ENCODE results near the gene MAGOH. TPM values are rescaled to one million over a fixed set of nuclear protein-coding genes. Genes with fewer than 3 reads are reported as not detected.

The MAGOH gene
- total RNA-seq, 2 experiments from 2014 or later, result 85.7 to 89.5 TPM

- no peak overlapping the region for H3K4me3 Mint-ChIP-seq
Measured at GRCh38 chr1:53249706-53250105, 11.4 kb upstream of the MAGOH start.

GRCh38 chr1:53246261-53247134, 8.2 kb upstream of the MAGOH start:
- Mint-ChIP-seq H3K4me1 (ENCODE audit: low read depth) (no peaks in the 10 kb centered on the region), H3K36me3 (peaks cover 39% of the 10 kb centered on the region), H3K4me3 (no peak overlapping the region), H3K9me3 (no peaks in the 10 kb centered on the region), H3K27ac (no peak overlapping the region), H3K27me3 (no peaks in the 10 kb centered on the region)
- DNase-seq, result no peak
- ChIA-PET CTCF (interaction anchor here (1.0 kb wide), 1 partner anchor 32 kb away, joined by 4 read pairs; no protein-coding TSS in a partner anchor), POLR2A (no interaction called here)
- intact Hi-C loops (cut with micrococcal nuclease), result no loop called here

More at GRCh38 chr1:53249706-53250105, 11.4 kb upstream of the MAGOH start:
- ChIA-PET CTCF (no interaction called here), POLR2A (no interaction called here)
- DNase-seq, result no peak
- Mint-ChIP-seq H3K27me3 (no peaks in the 10 kb centered on the region), H3K27ac (no peak overlapping the region), H3K36me3 (peaks cover 48% of the 10 kb centered on the region), H3K4me1 (ENCODE audit: low read depth) (no peaks in the 10 kb centered on the region), H3K9me3 (no peaks in the 10 kb centered on the region)
- intact Hi-C loops (cut with micrococcal nuclease), result no loop called here

- POLR2A ChIA-PET, result no interaction called here
Measured at GRCh38 chr1:53244141-53244540, 5.8 kb upstream of the MAGOH start.

DNA sequence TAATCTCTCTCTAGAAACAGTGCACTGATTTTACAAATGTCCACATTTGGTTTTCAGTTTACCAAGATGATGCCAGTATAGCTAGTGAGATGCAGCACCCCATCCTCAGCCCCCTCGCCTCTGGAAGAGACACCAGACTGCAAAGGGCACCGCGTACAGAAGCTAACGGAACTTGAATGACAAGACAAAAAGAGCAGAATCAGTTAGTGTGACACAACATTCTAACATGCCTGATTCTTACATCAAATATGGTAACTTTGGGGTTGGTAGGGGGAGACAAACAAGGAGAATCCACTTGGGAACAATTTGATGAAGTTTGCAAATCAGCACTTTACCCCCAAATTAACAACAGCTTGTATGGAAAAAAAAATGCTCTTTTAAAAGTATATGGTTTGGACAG, 4.1 kb upstream of the MAGOH start:
- no peaks in the 10 kb centered on the region for H3K27me3 Mint-ChIP-seq
- H3K4me3 Mint-ChIP-seq, result no peak overlapping the region
- POLR2A ChIA-PET, result no interaction called here
- H3K36me3 Mint-ChIP-seq, result peaks cover 20% of the 10 kb centered on the region
- CTCF ChIA-PET, result no interaction called here
- intact Hi-C loops (cut with micrococcal nuclease), result no loop called here
- no peak for DNase-seq
- no peak overlapping the region for H3K27ac Mint-ChIP-seq
- no peaks in the 10 kb centered on the region for H3K9me3 Mint-ChIP-seq
- peaks cover 13% of the 10 kb centered on the region for H3K4me1 Mint-ChIP-seq (ENCODE audit: low read depth)

More at GRCh38 chr1:53244141-53244540, 5.8 kb upstream of the MAGOH start:
- peaks cover 19% of the 10 kb centered on the region for H3K36me3 Mint-ChIP-seq
- peaks cover 1% of the 10 kb centered on the region for H3K4me1 Mint-ChIP-seq (ENCODE audit: low read depth)
- H3K27ac Mint-ChIP-seq, result no peak overlapping the region
- H3K9me3 Mint-ChIP-seq, result no peaks in the 10 kb centered on the region
- H3K27me3 Mint-ChIP-seq, result no peaks in the 10 kb centered on the region
- H3K4me3 Mint-ChIP-seq, result no peak overlapping the region
- no peak for DNase-seq
- CTCF ChIA-PET, result no interaction called here
- intact Hi-C loops (cut with micrococcal nuclease), result no loop called here

- POLR2A ChIA-PET, result no interaction called here
- CTCF ChIA-PET, result no interaction called here
- Mint-ChIP-seq H3K4me3 (no peak overlapping the region), H3K36me3 (peaks cover 18% of the 10 kb centered on the region), H3K9me3 (no peaks in the 10 kb centered on the region), H3K27ac (no peak overlapping the region), H3K4me1 (ENCODE audit: low read depth) (peaks cover 17% of the 10 kb centered on the region), H3K27me3 (no peaks in the 10 kb centered on the region)
- intact Hi-C loops (cut with micrococcal nuclease), result no loop called here
- no peak for DNase-seq
Measured at GRCh38 chr1:53241828-53242227, 3.5 kb upstream of the MAGOH start.

- CTCF ChIA-PET, result interaction anchor here (1.1 kb wide), 1 partner anchor 156 kb away, joined by 4 read pairs; no protein-coding TSS in a partner anchor
- H3K36me3 Mint-ChIP-seq, result peaks cover 24% of the 10 kb centered on the region
- no peak for DNase-seq
- intact Hi-C loops (cut with micrococcal nuclease), result loop anchor here (1.0 to 2.0 kb wide), 4 partner anchors 17 to 89 kb away; partner anchors contain the start of genes CPT2 and CZIB
- no peaks in the 10 kb centered on the region for H3K9me3 Mint-ChIP-seq
- H3K27ac Mint-ChIP-seq, result peak overlapping the region; percentile 85
- H3K27me3 Mint-ChIP-seq, result no peaks in the 10 kb centered on the region
- H3K4me1 Mint-ChIP-seq (ENCODE audit: low read depth), result peaks cover 26% of the 10 kb centered on the region
- POLR2A ChIA-PET, result interaction anchor here (1.1 to 1.3 kb wide), 2 partner anchors 18 to 176 kb away, joined by 3 read pairs; no protein-coding TSS in a partner anchor
- peak overlapping the region; percentile 97 for H3K4me3 Mint-ChIP-seq
Measured at GRCh38 chr1:53237638-53238037, 680 bp downstream of the MAGOH start.

- Mint-ChIP-seq H3K9me3 (no peaks in the 10 kb centered on the region), H3K4me1 (ENCODE audit: low read depth) (peaks cover 21% of the 10 kb centered on the region), H3K36me3 (peaks cover 11% of the 10 kb centered on the region), H3K4me3 (peak overlapping the region; percentile 89), H3K27me3 (no peaks in the 10 kb centered on the region), H3K27ac (peak overlapping the region; percentile 95)
- no peak for DNase-seq
- ChIA-PET CTCF (interaction anchor here (1.2 kb wide), 1 partner anchor 38 kb away, joined by 3 read pairs; no protein-coding TSS in a partner anchor), POLR2A (interaction anchor here (1.2 kb wide), 2 partner anchors 18 kb away, joined by 3 to 4 read pairs; partner anchors contain the start of gene MAGOH)
- intact Hi-C loops (cut with micrococcal nuclease), result loop anchor here (1.0 to 2.0 kb wide), 4 partner anchors 17 to 855 kb away; partner anchors contain the start of genes CC2D1B, CPT2 and MAGOH
Measured at GRCh38 chr1:53220962-53221286, 17.4 kb downstream of the MAGOH start.

DNA sequence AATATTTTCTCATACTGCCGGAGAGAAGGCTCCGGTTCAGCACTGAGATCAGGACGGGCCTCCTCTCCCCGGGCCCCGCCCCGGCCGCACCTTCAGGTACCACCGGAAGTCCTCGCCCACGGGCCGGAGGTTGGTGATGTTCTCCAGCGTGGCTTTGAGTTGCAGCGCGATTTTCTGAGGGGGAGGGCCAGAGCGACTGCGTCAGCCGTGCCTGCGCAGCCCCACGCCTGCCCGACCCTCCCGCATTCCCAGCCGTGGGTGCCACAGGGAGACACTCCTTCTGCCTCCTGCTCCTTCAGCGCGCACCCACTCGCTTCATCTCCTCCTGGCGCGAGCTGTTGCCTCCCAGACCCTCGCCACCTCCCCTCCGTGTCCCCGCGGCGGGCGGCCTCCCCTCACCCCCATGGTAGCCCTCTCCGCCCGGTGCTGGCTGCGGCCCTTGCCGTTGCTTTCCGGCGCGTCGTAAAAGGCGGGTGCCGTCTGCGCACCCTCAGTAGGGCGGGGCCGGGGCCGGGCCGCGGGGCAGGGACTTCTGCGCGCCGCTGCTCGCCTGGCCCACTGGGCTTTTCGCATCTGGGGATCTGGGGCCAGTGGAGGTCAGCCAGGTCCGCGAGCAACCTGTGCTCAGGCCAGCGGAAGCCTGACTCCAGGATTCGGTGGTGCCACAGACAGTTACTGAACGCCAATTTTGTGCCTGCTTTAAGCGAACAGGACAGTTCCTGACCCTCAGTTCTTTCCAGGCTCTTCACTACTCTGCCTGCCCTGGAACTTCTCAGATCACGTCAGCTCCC, 18.0 kb downstream of the MAGOH start, which contains the start of gene CZIB:
TSS of gene CZIB (minus strand) at position 464 of the 791 bp plus-strand sequence. CDS start at position 405, 59 bp downstream.
- H3K4me3 Mint-ChIP-seq, result peak within 1 kb of the TSS; percentile 89
- intact Hi-C loops (cut with micrococcal nuclease), result loop anchor here (1.0 to 2.0 kb wide), 4 partner anchors 18 to 854 kb away; partner anchors contain the start of genes CC2D1B, CPT2 and MAGOH
- ChIA-PET POLR2A (interaction anchor here (1.2 to 1.5 kb wide), 4 partner anchors 17 to 24 kb away, joined by 3 to 5 read pairs (median 3); no protein-coding TSS in a partner anchor), CTCF (interaction anchor here (1.2 kb wide), 1 partner anchor 37 kb away, joined by 3 read pairs; no protein-coding TSS in a partner anchor)
- peak within 1 kb of the TSS; percentile 95 for H3K27ac Mint-ChIP-seq
- no peaks in the 10 kb centered on the region for H3K27me3 Mint-ChIP-seq
- peaks cover 21% of the 10 kb centered on the region for H3K4me1 Mint-ChIP-seq (ENCODE audit: low read depth)
- peak; percentile 97 for DNase-seq
- H3K36me3 Mint-ChIP-seq, result peaks cover 9% of the 10 kb centered on the region
- no peaks in the 10 kb centered on the region for H3K9me3 Mint-ChIP-seq

GRCh38 chr1:53219711-53220110, 18.6 kb downstream of the MAGOH start:
- POLR2A ChIA-PET, result interaction anchor here (1.2 to 1.5 kb wide), 4 partner anchors 18 to 24 kb away, joined by 3 to 5 read pairs (median 3); no protein-coding TSS in a partner anchor
- no peak for DNase-seq
- Mint-ChIP-seq H3K36me3 (peaks cover 9% of the 10 kb centered on the region), H3K4me1 (ENCODE audit: low read depth) (peaks cover 21% of the 10 kb centered on the region), H3K4me3 (peak overlapping the region; percentile 89), H3K9me3 (no peaks in the 10 kb centered on the region), H3K27ac (peak overlapping the region; percentile 95), H3K27me3 (no peaks in the 10 kb centered on the region)
- CTCF ChIA-PET, result no interaction called here
- intact Hi-C loops (cut with micrococcal nuclease), result loop anchor here (1.0 to 2.0 kb wide), 4 partner anchors 19 to 853 kb away; partner anchors contain the start of genes CC2D1B, CPT2 and MAGOH

DNA sequence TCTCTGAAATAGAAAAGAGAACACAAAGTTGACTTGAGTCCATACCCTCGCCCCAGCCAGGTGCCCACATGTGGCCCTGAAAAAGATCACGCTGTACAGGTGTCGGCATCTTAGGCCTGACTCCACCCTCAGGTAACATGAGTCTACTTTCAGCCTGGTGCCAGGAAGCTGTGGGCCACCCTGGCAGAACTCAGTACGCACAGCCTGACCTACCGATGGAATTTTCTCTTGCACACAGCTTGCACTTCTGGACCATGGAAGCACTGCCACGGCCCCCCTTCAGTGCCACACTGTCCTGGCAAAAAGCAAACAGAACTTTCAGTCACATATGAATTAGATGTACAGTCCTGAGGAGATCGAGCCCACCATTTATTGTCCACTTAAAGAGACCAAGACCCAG, 20.1 kb downstream of the MAGOH start:
- ChIA-PET CTCF (no interaction called here), POLR2A (no interaction called here)
- intact Hi-C loops (cut with micrococcal nuclease), result no loop called here
- Mint-ChIP-seq H3K4me3 (no peak overlapping the region), H3K36me3 (peaks cover 20% of the 10 kb centered on the region), H3K4me1 (ENCODE audit: low read depth) (peaks cover 21% of the 10 kb centered on the region), H3K27ac (no peak overlapping the region), H3K9me3 (no peaks in the 10 kb centered on the region), H3K27me3 (no peaks in the 10 kb centered on the region)
- DNase-seq, result no peak

DNA sequence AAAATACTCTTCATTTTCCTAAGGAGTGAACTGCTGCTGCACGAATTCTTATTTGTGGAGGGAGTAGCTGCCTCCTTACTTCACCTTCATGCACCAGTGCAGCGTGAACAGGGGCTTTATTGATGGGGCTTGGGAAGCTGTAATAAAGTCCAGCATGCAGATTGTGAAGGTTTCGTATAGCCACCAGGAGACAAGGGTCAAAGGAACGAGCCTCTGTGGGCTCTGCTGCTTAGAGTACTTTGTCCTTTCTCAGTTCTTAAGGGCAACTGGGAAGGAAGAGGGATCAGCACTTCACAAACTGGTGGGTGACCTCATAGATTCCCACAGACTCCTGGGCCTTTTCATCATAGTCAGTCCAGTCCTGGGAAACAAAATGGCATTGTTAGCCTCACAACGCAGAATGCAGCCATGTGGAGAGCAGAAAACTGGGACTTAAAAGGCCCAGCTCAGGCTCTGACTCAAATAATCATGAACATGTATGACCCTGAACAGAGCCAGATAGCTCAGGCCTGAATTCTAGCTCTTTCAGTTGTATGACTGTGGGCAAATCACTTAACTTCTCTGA, 23.9 kb downstream of the MAGOH start:
- Mint-ChIP-seq H3K4me1 (ENCODE audit: low read depth) (peaks cover 10% of the 10 kb centered on the region), H3K27ac (no peak overlapping the region), H3K4me3 (no peak overlapping the region), H3K27me3 (no peaks in the 10 kb centered on the region), H3K9me3 (no peaks in the 10 kb centered on the region), H3K36me3 (peaks cover 40% of the 10 kb centered on the region)
- ChIA-PET CTCF (interaction anchor here (0.9 kb wide), 1 partner anchor 32 kb away, joined by 5 read pairs; no protein-coding TSS in a partner anchor), POLR2A (interaction anchor here (0.6 to 1.4 kb wide), 2 partner anchors 12 to 17 kb away, joined by 3 read pairs; no protein-coding TSS in a partner anchor)
- no peak for DNase-seq
- intact Hi-C loops (cut with micrococcal nuclease), result no loop called here
